ENCODE results near the gene DSCAM. TPM values are rescaled to one million over a fixed set of nuclear protein-coding genes. Genes with fewer than 3 reads are reported as not detected.

The DSCAM gene
- total and polyA plus RNA-seq, 2 donors (not counting 3 experiments of a cell fraction or from before 2014, with no cell fraction given), result not detected

DNA sequence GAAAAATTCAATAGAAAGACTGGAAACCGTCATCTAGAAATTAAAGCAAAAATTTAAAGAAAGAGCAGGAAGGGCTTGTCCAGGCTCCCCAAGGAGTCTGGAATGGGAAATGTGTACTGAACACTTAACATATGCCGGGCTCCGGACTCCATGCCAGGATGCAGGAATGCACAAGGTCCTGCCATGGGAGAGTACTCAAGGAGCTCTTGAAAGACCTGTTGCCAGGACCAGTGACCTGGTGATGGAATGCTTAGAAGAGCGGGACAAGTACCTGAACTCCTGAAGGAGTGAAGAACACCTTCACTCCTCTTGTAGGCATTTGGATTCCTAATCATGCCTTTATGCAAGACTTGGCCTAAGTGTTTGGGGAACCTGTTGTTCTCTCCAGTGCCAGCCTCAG lies 16.9 kb upstream of the DSCAM start:
- Histone ChIP-seq H4K20me1 (replicated peaks; ENCODE audit: control insufficient read depth, extremely low read depth, insufficient read depth, low read length) (no peaks in the 10 kb centered on the region), H3K27me3 (ENCODE audit: control insufficient read depth in 2 of 2, insufficient read depth in 2 of 2, low read length in 2 of 2) (no peaks in the 10 kb centered on the region), H3K9me1 (replicated peaks; ENCODE audit: control insufficient read depth, extremely low read depth, insufficient read depth, low read length) (no peaks in the 10 kb centered on the region), H2AFZ (ENCODE audit: low read depth, low read length) (no peak overlapping the region), H3K36me3 (ENCODE audit: control insufficient read depth in 2 of 2, extremely low read depth in 1 of 2, insufficient read depth in 2 of 2, low read length in 2 of 2) (no peaks in the 10 kb centered on the region), H3K4me3 (replicated peaks in 1 of 3; ENCODE audit: insufficient read depth in 1 of 3, low read depth in 1 of 3, low read length in 3 of 3) (no peak overlapping the region), H3K27ac (ENCODE audit: insufficient read depth, low read depth, low read length) (no peak overlapping the region), H3K9me3 (replicated peaks; ENCODE audit: control insufficient read depth, insufficient read depth, low read length) (peaks cover 12% of the 10 kb centered on the region), H3K4me1 (ENCODE audit: control insufficient read depth, extremely low read depth, insufficient read depth, low read length) (no peaks in the 10 kb centered on the region), H3K9ac (replicated peaks; ENCODE audit: extremely low read depth, insufficient read depth, low read length) (no peak overlapping the region), H3K79me2 (ENCODE audit: control insufficient read depth, insufficient read depth, low read length) (no peaks in the 10 kb centered on the region), H3K4me2 (ENCODE audit: insufficient read depth, low read length) (no peak overlapping the region)
- TF ChIP-seq POLR2A (IDR thresholded peaks at IDR 0.05; ENCODE audit: low read depth, low read length), result no peak
- TF ChIP-seq EZH2 (IDR thresholded peaks at IDR 0.05; ENCODE audit: borderline replicate concordance, low read depth, low read length, severe bottlenecking), result no peak
- no peak for TF ChIP-seq GATA2 (IDR thresholded peaks at IDR 0.05; ENCODE audit: insufficient read depth, insufficient read length, low read depth, low read length)
- no peak for TF ChIP-seq MYC (IDR thresholded peaks at IDR 0.05; ENCODE audit: low read depth, low read length)
- TF ChIP-seq, protein P1, sequence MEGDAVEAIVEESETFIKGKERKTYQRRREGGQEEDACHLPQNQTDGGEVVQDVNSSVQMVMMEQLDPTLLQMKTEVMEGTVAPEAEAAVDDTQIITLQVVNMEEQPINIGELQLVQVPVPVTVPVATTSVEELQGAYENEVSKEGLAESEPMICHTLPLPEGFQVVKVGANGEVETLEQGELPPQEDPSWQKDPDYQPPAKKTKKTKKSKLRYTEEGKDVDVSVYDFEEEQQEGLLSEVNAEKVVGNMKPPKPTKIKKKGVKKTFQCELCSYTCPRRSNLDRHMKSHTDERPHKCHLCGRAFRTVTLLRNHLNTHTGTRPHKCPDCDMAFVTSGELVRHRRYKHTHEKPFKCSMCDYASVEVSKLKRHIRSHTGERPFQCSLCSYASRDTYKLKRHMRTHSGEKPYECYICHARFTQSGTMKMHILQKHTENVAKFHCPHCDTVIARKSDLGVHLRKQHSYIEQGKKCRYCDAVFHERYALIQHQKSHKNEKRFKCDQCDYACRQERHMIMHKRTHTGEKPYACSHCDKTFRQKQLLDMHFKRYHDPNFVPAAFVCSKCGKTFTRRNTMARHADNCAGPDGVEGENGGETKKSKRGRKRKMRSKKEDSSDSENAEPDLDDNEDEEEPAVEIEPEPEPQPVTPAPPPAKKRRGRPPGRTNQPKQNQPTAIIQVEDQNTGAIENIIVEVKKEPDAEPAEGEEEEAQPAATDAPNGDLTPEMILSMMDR (IDR thresholded peaks at IDR 0.05; ENCODE audit: extremely low read depth in 1 of 2, insufficient read depth in 1 of 2, low read depth in 1 of 2, low read length in 2 of 2), result no peak
- TF ChIP-seq, protein P2, sequence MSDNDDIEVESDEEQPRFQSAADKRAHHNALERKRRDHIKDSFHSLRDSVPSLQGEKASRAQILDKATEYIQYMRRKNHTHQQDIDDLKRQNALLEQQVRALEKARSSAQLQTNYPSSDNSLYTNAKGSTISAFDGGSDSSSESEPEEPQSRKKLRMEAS (IDR thresholded peaks at IDR 0.05; ENCODE audit: insufficient read depth, insufficient read length), result no peak
- TF ChIP-seq JUN (IDR thresholded peaks at IDR 0.05; ENCODE audit: borderline replicate concordance, insufficient read depth, insufficient read length, low read depth), result no peak
- no peak for TF ChIP-seq POLR2AphosphoS5 (IDR thresholded peaks at IDR 0.05; ENCODE audit: insufficient read depth, low read depth, low read length)
- TF ChIP-seq FOS (IDR thresholded peaks at IDR 0.05; ENCODE audit: borderline replicate concordance, insufficient read depth, low read length), result no peak
- no peak for FAIRE-seq
- DNase-seq (ENCODE audit: low read depth, low spot score), result no peak
- POLR2A ChIA-PET, result no interaction called here
- BruUV-seq (replicated peaks), result no TSS peak
- dilution Hi-C loops (cut with MboI; ENCODE audit: extremely low pct_ligation_motif_present, low sequenced_read_pairs) (no loop called here), intact Hi-C loops (cut with micrococcal nuclease) (no loop called here)
- CTCF ChIA-PET, result no interaction called here
